Endothelial cell of umbilical vein (primary cell): ENCODE measurements around the gene CYTIP. TPM values are rescaled to one million over a fixed set of nuclear protein-coding genes. Genes with fewer than 3 reads are reported as not detected.

Experiments
- BruUV-seq: library from RNA; stranded (reverse); fragments of 400-500 nt; replicated peaks from 2 replicates; lab custom pipeline; 2021; lab: Mats Ljungman, UMichigan
- CTCF ChIA-PET: fragments of 300-600, 350-600 bp; sonication (Branson Sonifier 250); formaldehyde crosslinking; loops from one replicate; lab custom pipeline; 2021; ENCODE audit warnings: antibody characterized with exemption, inconsistent platforms; lab: Charles Lee
- POLR2A ChIA-PET: fragments of 300-600, 350-600 bp; sonication (Branson Sonifier 250); formaldehyde crosslinking; loops from one replicate; lab custom pipeline; 2021; ENCODE audit warnings: antibody characterized with exemption, inconsistent platforms; lab: Charles Lee
- DNase-seq: peaks from one replicate; pipeline ENCODE4 v3.0.0-alpha.2; 2011; ENCODE audit warnings: low read depth, low spot score
- FAIRE-seq: peaks from 2 replicates; lab custom pipeline; 2011; peaks lifted over from hg19 to GRCh38; lab: Jason Lieb, UNC
- H2AFZ ChIP-seq: 2 replicates; pipeline ENCODE4 v1.6.0; 2012; ENCODE audit warnings: low read depth, low read length, control low read depth, inconsistent platforms
- H3K27ac ChIP-seq: 2 replicates; pipeline ENCODE4 v1.5.1; 2011; ENCODE audit warnings: low read depth, mild to moderate bottlenecking, control low read depth, low read length, moderate library complexity; ENCODE audit not compliant: insufficient read depth
- H3K27me3 ChIP-seq, 2 experiments: 2 replicates each; pipeline versions ENCODE4 v1.6.0 to v1.6.1; 2011; ENCODE audit warnings: low read length in 2 of 2, mixed read lengths in 1 of 2; ENCODE audit not compliant: control insufficient read depth in 2 of 2, insufficient read depth in 2 of 2
- H3K36me3 ChIP-seq, 2 experiments: 2 replicates in 1 of 2; 3 replicates in 1 of 2; pipeline ENCODE4 v1.5.1; 2011; ENCODE audit warnings: low read length in 2 of 2, mild to moderate bottlenecking in 1 of 2, moderate library complexity in 1 of 2; ENCODE audit not compliant: control insufficient read depth in 2 of 2, insufficient read depth in 2 of 2; ENCODE audit errors: extremely low read depth in 1 of 2
- H3K4me1 ChIP-seq: 3 replicates; pipeline ENCODE4 v1.5.1; 2011; ENCODE audit warnings: mild to moderate bottlenecking, low read length; ENCODE audit not compliant: control insufficient read depth, insufficient read depth; ENCODE audit errors: extremely low read depth
- H3K4me2 ChIP-seq: 2 replicates; pipeline ENCODE4 v1.6.1; 2011; ENCODE audit warnings: low read length, control low read depth, mixed read lengths; ENCODE audit not compliant: insufficient read depth
- H3K4me3 ChIP-seq, 3 experiments: fragments of 200-600 bp in 1 of 3; sonication (generic), shearing (Covaris generic) in 1 of 3; replicated peaks in 1 of 3; 2 replicates each; pipeline ENCODE4 v1.5.1; 2011 to 2016; ENCODE audit warnings: control low read depth in 3 of 3, low read length in 3 of 3, mild to moderate bottlenecking in 2 of 3, inconsistent platforms in 1 of 3, low read depth in 1 of 3, moderate library complexity in 1 of 3; ENCODE audit not compliant: insufficient read depth in 1 of 3
- H3K79me2 ChIP-seq: 2 replicates; pipeline ENCODE4 v1.6.0; 2012; ENCODE audit warnings: low read length, inconsistent platforms; ENCODE audit not compliant: control insufficient read depth, insufficient read depth
- H3K9ac ChIP-seq: replicated peaks from 2 replicates; pipeline ENCODE3; 2011; ENCODE audit warnings: low read length, control low read depth; ENCODE audit not compliant: insufficient read depth; ENCODE audit errors: extremely low read depth
- H3K9me1 ChIP-seq: replicated peaks from 3 replicates; pipeline ENCODE4 v1.6.0; 2011; ENCODE audit warnings: mild to moderate bottlenecking, low read length; ENCODE audit not compliant: control insufficient read depth, insufficient read depth; ENCODE audit errors: extremely low read depth
- H3K9me3 ChIP-seq: replicated peaks from 2 replicates; pipeline ENCODE4 v1.5.1; 2012; ENCODE audit warnings: low read length, inconsistent platforms; ENCODE audit not compliant: control insufficient read depth, insufficient read depth
- H4K20me1 ChIP-seq: replicated peaks from 2 replicates; pipeline ENCODE3; 2011; ENCODE audit warnings: mild to moderate bottlenecking, low read length; ENCODE audit not compliant: control insufficient read depth, insufficient read depth; ENCODE audit errors: extremely low read depth
- EZH2 ChIP-seq: IDR thresholded peaks from 2 replicates; pipeline ENCODE4 v1.6.1; 2012; ENCODE audit warnings: borderline replicate concordance, low read depth, mild to moderate bottlenecking, moderate library complexity, low read length, inconsistent platforms; ENCODE audit not compliant: severe bottlenecking
- GATA2 ChIP-seq: IDR thresholded peaks from 2 replicates; pipeline ENCODE4 v1.7.0; 2011; ENCODE audit warnings: low read depth, mild to moderate bottlenecking, moderate library complexity, mixed read lengths, low read length; ENCODE audit not compliant: insufficient read length, insufficient read depth
- dilution Hi-C: fragments of 300-500 bp; cut with MboI; formaldehyde crosslinking; loops from one replicate; pipeline ENCODE4 v1.15.0; 2019; ENCODE audit warnings: low sequenced_read_pairs; ENCODE audit not compliant: extremely low pct_ligation_motif_present
- intact Hi-C: fragments of 100-400 bp; cut with micrococcal nuclease; formaldehyde crosslinking; loops from one replicate; pipeline ENCODE4 v1.10.0; 2022
- polyA plus RNA-seq, 4 experiments: library from polyadenylated mRNA; depleted of rRNA in 3 of 4; stranded (reverse) in 3 of 4; unstranded in 1 of 4; fragments of >200 nt; gene quantifications; 2 replicates each; pipeline versions ENCODE4 v1.2.1 to v1.2.3, GENCODE V29; 2011 to 2012; ENCODE audit warnings: missing spikeins in 1 of 4
- total RNA-seq: library from RNA; stranded (reverse); gene quantifications from 2 replicates; pipeline ENCODE4 v1.2.3, GENCODE V29; 2021
- TF ChIP-seq, protein P1 (sequence below): IDR thresholded peaks from 2 replicates; pipeline ENCODE4 v1.6.1; 2011; ENCODE audit not compliant: insufficient read depth, insufficient read length
- TF ChIP-seq, protein P2 (sequence below), 2 donors: IDR thresholded peaks; 1 replicate in 1 of 2; 2 replicates in 1 of 2; pipeline ENCODE4 v1.5.1; 2011; ENCODE audit warnings: low read length in 2 of 2, mild to moderate bottlenecking in 2 of 2, moderate library complexity in 2 of 2, control low read depth in 1 of 2, inconsistent platforms in 1 of 2, low read depth in 1 of 2; ENCODE audit not compliant: insufficient read depth in 1 of 2; ENCODE audit errors: extremely low read depth in 1 of 2

CYTIP gene
- total and polyA plus RNA-seq, 2 donors (not counting 3 experiments of a cell fraction or from before 2014, with no cell fraction given) = not detected

DNA sequence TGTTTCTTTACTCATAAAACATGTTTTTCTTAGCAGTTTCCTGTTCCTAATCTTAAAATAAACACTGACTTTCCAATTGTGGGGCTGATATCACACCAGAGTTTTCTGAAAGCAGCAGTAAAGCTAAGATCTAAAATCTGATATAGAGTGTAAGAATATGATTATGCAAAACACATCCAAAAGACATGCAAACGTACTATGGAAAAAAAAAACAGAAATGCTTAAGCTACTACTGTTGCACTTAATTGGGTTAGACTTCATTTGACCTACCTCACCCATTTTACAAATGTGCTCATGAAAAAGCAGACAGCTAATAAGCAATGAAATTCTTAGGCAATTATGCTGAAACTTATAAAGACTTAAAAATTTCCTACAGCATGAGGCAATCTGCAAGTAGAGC, 10.5 kb downstream of the CYTIP start:
- Histone ChIP-seq H3K27ac (no peak overlapping the region), H4K20me1 (no peaks in the 10 kb centered on the region), H3K9me1 (no peaks in the 10 kb centered on the region), H3K79me2 (no peaks in the 10 kb centered on the region), H3K4me2 (peak overlapping the region; percentile 44), H3K4me1 (peaks cover 13% of the 10 kb centered on the region), H3K9me3 (no peaks in the 10 kb centered on the region), H3K27me3 (peaks cover 0 to 1% of the 10 kb centered on the region in 2 experiments), H3K9ac (no peak overlapping the region), H3K36me3 (no peaks in the 10 kb centered on the region), H3K4me3 (no peak overlapping the region), H2AFZ (peak overlapping the region; percentile 48)
- DNase-seq (peak; percentile 63), FAIRE-seq (no peak)
- TF ChIP-seq, protein P1, sequence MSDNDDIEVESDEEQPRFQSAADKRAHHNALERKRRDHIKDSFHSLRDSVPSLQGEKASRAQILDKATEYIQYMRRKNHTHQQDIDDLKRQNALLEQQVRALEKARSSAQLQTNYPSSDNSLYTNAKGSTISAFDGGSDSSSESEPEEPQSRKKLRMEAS = no peak
- TF ChIP-seq, protein P2, sequence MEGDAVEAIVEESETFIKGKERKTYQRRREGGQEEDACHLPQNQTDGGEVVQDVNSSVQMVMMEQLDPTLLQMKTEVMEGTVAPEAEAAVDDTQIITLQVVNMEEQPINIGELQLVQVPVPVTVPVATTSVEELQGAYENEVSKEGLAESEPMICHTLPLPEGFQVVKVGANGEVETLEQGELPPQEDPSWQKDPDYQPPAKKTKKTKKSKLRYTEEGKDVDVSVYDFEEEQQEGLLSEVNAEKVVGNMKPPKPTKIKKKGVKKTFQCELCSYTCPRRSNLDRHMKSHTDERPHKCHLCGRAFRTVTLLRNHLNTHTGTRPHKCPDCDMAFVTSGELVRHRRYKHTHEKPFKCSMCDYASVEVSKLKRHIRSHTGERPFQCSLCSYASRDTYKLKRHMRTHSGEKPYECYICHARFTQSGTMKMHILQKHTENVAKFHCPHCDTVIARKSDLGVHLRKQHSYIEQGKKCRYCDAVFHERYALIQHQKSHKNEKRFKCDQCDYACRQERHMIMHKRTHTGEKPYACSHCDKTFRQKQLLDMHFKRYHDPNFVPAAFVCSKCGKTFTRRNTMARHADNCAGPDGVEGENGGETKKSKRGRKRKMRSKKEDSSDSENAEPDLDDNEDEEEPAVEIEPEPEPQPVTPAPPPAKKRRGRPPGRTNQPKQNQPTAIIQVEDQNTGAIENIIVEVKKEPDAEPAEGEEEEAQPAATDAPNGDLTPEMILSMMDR (IDR thresholded peaks at IDR 0.05; ENCODE audit: extremely low read depth in 1 of 2, insufficient read depth in 1 of 2, low read depth in 1 of 2, low read length in 2 of 2) = no peak
- peak; percentile 52 for TF ChIP-seq GATA2
- TF ChIP-seq EZH2 = no peak
- no TSS peak for BruUV-seq
- ChIA-PET POLR2A (no interaction called here), CTCF (no interaction called here)
- dilution Hi-C loops (no loop called here), intact Hi-C loops (no loop called here)
